Measurements from ENCODE around the gene PDE6A. TPM values are rescaled to one million over a fixed set of nuclear protein-coding genes. Genes with fewer than 3 reads are reported as not detected.

The PDE6A gene
- total and polyA plus RNA-seq, 2 of the 8 experiments (the other 6 are each of a cell fraction or from before 2014, with no cell fraction given): not detected

GRCh38 chr5:149840226-149840825, 104.3 kb downstream of the PDE6A start (continued):
- no peak for TF ChIP-seq FOSL1 (IDR thresholded peaks at IDR 0.05; ENCODE audit: insufficient read depth, low read depth, low read length)
- TF ChIP-seq HDAC6 (IDR thresholded peaks at IDR 0.05; ENCODE audit: low read depth, low read length): no peak
- TF ChIP-seq CHD2 (IDR thresholded peaks at IDR 0.05; ENCODE audit: low read length): no peak
- TF ChIP-seq SP4 (IDR thresholded peaks at IDR 0.05; ENCODE audit: low read length): no peak
- no peak for TF ChIP-seq SRF (IDR thresholded peaks at IDR 0.05; ENCODE audit: low read depth, low read length)
- no peak for TF ChIP-seq KDM1A (IDR thresholded peaks at IDR 0.05; ENCODE audit: borderline replicate concordance, low read length)
